Esophagus muscularis mucosa (tissue), 4 donors: Measurements from ENCODE around the gene NDUFS8. TPM values are rescaled to one million over a fixed set of nuclear protein-coding genes. Genes with fewer than 3 reads are reported as not detected.
A peak's percentile ranks its signal among the peaks of the same experiment; 100 is the strongest.

Source experiments
- DNase-seq: peaks from one replicate; pipeline ENCODE4 v3.0.0-alpha.2; 2017; ENCODE audit errors: extremely low spot score
- H3K27ac ChIP-seq, 4 donors: fragments of 200-600 bp; sonication (generic); replicated peaks in 1 of 4; 1 replicate in 3 of 4; 2 replicates in 1 of 4; pipeline ENCODE4 v1.5.1; 2016 to 2019; ENCODE audit warnings: mild to moderate bottlenecking in 1 of 4
- H3K27me3 ChIP-seq, 4 donors: fragments of 200-600 bp; sonication (generic); one replicate each; pipeline versions ENCODE4 v1.5.1 to v1.6.0; 2016 to 2019
- H3K36me3 ChIP-seq, 4 donors: fragments of 200-600 bp; sonication (generic); one replicate each; pipeline ENCODE4 v1.5.1; 2016 to 2019
- H3K4me1 ChIP-seq, 4 donors: fragments of 200-600 bp; sonication (generic); one replicate each; pipeline ENCODE4 v1.5.1; 2016 to 2019
- H3K4me3 ChIP-seq, 4 donors: fragments of 200-600 bp; sonication (generic); 1 replicate in 2 of 4; 2 replicates in 2 of 4; pipeline ENCODE4 v1.5.1; 2016 to 2019; ENCODE audit warnings: mild to moderate bottlenecking in 4 of 4, moderate library complexity in 1 of 4
- H3K9me3 ChIP-seq, 4 donors: fragments of 200-600 bp; sonication (generic); 1 replicate in 3 of 4; 2 replicates in 1 of 4; pipeline ENCODE4 v1.5.1; 2016 to 2019
- EP300 ChIP-seq: sonication (generic); formaldehyde crosslinking; IDR thresholded peaks from one replicate; pipeline ENCODE4 v1.6.1; 2017; ENCODE audit warnings: antibody characterized with exemption
- POLR2A ChIP-seq: fragments of 450-650 bp; IDR thresholded peaks from one replicate; pipeline ENCODE4 v1.6.1; 2017; ENCODE audit warnings: antibody characterized with exemption, moderate library complexity, mild to moderate bottlenecking, low read depth
- POLR2AphosphoS5 ChIP-seq, 2 donors: sonication (generic); formaldehyde crosslinking; IDR thresholded peaks; one replicate each; pipeline ENCODE4 v1.6.1; 2017; ENCODE audit warnings: antibody characterized with exemption in 2 of 2
- WGBS: methylation state at CpG from one replicate; pipeline ENCODE4 v1.1.5; 2018; 5-methylcytosine and 5-hydroxymethylcytosine counted together
- intact Hi-C: fragments of 100-400 bp; cut with DNase I; formaldehyde crosslinking; loops from one replicate; pipeline ENCODE4 v1.15.1; 2023
- total RNA-seq, 4 donors: library from RNA; depleted of rRNA; stranded (reverse); fragments of >200 nt; gene quantifications; one replicate each; pipeline versions ENCODE4 v1.1.0 to v1.2.1, GENCODE V29; 2016
- TF ChIP-seq, protein P1 (sequence below), 3 experiments: fragments of 200-600 bp in 2 of 3; fragments of 450-650 bp in 1 of 3; sonication (generic) in 2 of 3; IDR thresholded peaks; one replicate each; pipeline ENCODE4 v1.5.1; 2017 to 2019; ENCODE audit warnings: antibody characterized with exemption in 3 of 3, mild to moderate bottlenecking in 2 of 3, moderate library complexity in 1 of 3

NDUFS8 gene
- total RNA-seq, 4 donors from 2014 or later = 178 to 271 (median 198) TPM

DNA sequence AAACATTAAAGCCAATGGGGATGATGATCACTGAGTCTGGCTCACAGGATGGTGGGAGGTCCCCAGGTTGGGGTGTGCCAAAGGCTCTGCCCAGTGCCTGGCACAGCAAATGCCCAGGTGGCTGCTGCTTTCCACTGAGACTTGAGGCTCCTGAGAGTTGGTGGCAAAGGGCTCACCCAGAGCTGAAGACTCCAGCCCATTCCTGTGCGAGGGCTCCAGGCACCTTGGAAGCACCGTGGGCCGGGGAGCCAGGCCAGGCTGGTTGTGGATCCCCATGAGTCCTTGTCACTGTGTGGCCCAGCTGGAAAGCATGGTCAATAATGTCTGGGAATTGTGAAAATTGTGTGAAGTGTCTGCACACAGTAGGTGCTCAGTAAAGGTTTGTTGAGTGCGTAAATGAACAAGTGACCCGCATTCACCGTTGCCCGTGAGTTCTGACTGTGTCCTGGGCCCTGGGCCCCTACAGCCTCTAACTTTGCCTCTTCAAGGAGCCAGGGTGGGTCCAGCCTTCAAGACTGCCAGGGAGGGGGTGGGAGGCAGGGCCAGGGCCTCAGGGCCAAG, 23.8 kb upstream of the NDUFS8 start:
- WGBS = 98% methylated on average over 6 of the region's 7 CpGs
- Histone ChIP-seq H3K4me1 (peaks cover 25 to 56% (median 48%) of the 10 kb centered on the region in 4 donors), H3K27me3 (no peaks in the 10 kb centered on the region), H3K9me3 (no peaks in the 10 kb centered on the region), H3K27ac (no peak overlapping the region), H3K36me3 (no peaks in the 10 kb centered on the region), H3K4me3 (no peak overlapping the region)
- intact Hi-C loops = no loop called here
- TF ChIP-seq, protein P1, sequence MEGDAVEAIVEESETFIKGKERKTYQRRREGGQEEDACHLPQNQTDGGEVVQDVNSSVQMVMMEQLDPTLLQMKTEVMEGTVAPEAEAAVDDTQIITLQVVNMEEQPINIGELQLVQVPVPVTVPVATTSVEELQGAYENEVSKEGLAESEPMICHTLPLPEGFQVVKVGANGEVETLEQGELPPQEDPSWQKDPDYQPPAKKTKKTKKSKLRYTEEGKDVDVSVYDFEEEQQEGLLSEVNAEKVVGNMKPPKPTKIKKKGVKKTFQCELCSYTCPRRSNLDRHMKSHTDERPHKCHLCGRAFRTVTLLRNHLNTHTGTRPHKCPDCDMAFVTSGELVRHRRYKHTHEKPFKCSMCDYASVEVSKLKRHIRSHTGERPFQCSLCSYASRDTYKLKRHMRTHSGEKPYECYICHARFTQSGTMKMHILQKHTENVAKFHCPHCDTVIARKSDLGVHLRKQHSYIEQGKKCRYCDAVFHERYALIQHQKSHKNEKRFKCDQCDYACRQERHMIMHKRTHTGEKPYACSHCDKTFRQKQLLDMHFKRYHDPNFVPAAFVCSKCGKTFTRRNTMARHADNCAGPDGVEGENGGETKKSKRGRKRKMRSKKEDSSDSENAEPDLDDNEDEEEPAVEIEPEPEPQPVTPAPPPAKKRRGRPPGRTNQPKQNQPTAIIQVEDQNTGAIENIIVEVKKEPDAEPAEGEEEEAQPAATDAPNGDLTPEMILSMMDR (IDR thresholded peaks at IDR 0.05) = no peak
- TF ChIP-seq POLR2AphosphoS5 (IDR thresholded peaks at IDR 0.05) (no peak), EP300 (no peak), POLR2A (no peak)
- DNase-seq = no peak

DNA sequence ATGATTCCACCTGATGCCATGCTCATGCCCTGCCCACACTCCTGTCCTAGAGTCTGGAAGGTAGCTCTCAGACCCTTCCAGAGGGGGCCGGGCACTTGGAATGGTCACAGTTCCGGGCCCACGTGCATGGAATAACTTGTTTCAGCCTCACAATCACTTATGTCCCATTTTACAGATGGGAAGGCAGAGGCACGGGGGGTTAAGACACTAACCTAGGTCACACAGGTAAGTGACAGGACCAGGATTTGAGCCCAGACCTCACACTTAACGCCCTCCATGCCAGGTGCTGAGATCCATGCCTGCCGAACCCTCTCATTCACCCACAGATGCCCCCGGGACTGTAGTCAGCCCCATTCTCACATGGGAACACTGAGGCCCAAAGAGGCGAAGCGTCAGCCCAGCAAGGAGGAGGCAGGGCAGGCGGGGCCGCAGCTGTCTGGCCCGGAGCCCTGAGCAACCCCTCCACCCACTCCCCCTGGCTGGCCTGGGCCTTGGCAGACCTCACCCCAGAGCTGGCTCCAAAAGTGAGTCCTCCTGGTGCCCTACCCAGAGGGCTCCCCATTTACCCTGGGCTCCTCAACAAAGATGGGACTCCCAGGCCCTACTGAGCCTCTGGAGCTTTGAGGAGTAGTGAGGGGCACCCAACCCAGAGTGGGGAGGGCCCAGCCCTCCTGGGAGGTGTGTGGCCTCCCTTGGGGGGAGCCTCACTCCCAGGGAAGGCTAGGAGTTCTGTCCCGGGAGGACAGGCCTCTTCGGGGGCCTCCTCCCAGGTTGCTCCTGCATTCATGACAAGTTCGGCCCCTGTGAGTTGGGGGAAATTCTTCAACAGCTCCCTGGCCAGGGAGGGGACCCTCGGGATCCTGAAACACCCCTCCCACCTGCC, 22.7 kb upstream of the NDUFS8 start:
- no peak for TF ChIP-seq EP300
- no peak for TF ChIP-seq POLR2A
- no peak for TF ChIP-seq POLR2AphosphoS5 (IDR thresholded peaks at IDR 0.05)
- TF ChIP-seq, protein P1 (IDR thresholded peaks at IDR 0.05) = no peak

DNA sequence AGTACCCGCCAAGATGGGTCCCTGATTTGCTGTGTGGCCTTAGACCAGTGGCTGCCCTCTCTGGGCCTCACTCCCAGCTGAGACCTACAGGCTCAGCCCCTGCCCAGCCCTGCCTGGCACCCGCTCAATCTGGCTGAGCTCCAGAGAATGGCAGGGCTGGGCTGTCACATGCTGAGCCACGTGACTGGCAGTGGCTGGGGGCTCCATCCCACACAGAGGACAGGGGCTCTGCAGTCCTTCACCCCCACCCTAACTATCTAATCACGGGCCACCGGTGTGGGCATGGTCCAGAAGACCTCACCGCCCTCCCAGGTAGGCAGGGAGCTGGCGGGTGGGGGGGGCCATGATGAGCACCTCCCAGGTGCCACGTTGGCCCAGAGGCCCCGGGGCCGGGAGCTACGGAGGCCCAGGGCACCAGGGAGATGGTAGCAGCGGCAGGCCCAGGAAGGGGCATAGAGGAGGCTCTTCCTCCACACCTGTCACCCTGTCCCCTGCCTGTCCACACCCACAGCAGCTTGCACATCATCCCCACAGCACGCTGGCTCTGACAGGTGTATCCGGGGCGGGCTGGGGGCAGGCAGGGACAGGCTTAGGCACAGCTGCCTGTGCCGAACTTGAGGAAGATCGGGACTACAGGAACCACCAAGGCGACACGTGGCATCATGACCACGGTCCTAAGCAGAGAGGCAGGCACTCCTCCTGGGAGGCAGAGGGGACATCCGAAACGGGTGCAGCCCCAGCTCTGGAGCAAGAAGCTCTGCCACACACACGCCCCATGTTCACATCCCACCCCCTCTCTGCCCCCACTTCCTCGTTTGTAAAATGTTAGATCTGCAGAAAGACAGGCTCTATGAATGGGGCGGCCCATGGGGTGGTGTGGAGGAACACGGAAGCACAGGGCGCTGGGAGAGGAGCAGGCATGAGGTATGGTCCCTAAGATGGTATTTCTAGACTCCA, 21.8 kb upstream of the NDUFS8 start:
- 70% methylated on average over 17 of the region's 27 CpGs for WGBS
- Histone ChIP-seq H3K27ac (peak overlapping the region in 3 of 4 donors; percentile 75 to 80 (median 79)), H3K27me3 (no peaks in the 10 kb centered on the region), H3K9me3 (no peaks in the 10 kb centered on the region), H3K4me1 (peaks cover 25 to 65% (median 53%) of the 10 kb centered on the region in 4 donors), H3K36me3 (no peaks in the 10 kb centered on the region), H3K4me3 (no peak overlapping the region)
- TF ChIP-seq, protein P1 (IDR thresholded peaks at IDR 0.05) = no peak
- TF ChIP-seq POLR2AphosphoS5 (IDR thresholded peaks at IDR 0.05) = no peak
- no peak for TF ChIP-seq POLR2A
- TF ChIP-seq EP300 = no peak
- intact Hi-C loops = no loop called here
- DNase-seq = no peak

More for the DNA sequence above, 22.7 kb upstream of the NDUFS8 start:
- Histone ChIP-seq H3K27me3 (no peaks in the 10 kb centered on the region), H3K4me1 (peaks cover 25 to 64% (median 56%) of the 10 kb centered on the region in 4 donors), H3K27ac (peak overlapping the region in 2 of 4 donors; percentile 11 to 79), H3K4me3 (no peak overlapping the region), H3K9me3 (no peaks in the 10 kb centered on the region), H3K36me3 (no peaks in the 10 kb centered on the region)
- 92% methylated on average over 8 of the region's 16 CpGs for WGBS
- intact Hi-C loops = no loop called here
- no peak for DNase-seq

DNA sequence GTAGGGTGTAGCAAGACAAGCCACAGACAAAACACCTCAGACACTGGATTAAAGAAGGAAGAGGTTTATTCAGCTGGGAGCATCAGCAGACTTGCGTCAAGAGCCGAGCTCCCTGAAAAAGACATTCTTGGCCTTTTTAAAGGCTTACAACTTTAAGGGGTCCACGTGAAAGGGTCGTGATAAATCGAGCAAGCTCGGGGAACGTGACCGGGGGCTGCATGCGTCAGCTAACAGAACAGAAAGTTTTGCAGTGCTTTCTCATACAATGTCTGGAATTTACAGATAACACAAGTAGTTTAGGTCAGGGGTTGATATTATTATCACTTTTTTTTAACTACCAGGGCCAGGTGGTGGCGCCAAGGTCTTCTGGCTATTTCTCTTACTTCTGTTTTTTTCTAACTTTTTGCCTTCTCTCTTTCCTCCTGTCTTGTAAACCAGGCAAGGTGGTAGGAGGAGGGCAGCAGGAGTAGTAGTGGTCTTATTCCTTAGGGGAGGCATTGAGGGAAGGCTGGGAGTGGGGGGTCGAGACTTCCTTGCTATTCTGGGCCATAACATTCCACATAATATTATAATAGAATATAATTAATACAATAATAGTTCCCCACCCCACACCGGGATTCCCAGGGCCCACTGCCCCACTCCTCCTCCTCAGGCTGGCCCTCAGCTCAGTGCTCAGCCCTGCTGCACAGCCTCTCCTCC, 20.9 kb upstream of the NDUFS8 start:
- DNase-seq = no peak
- no peaks in the 10 kb centered on the region for H3K27me3 ChIP-seq
- peak overlapping the region; percentile 38 to 55 (median 46) for H3K4me3 ChIP-seq
- intact Hi-C loops = no loop called here
- 58% methylated on average over 12 of the region's 12 CpGs for WGBS
- H3K27ac ChIP-seq = peak overlapping the region; percentile 75 to 80 (median 80)
- H3K9me3 ChIP-seq = no peaks in the 10 kb centered on the region
- TF ChIP-seq POLR2A = no peak
- H3K36me3 ChIP-seq = no peaks in the 10 kb centered on the region
- peaks cover 20 to 67% (median 53%) of the 10 kb centered on the region in 4 donors for H3K4me1 ChIP-seq
